GM18507 (cell line): ENCODE results near the gene FXYD4.
"Not testable (repeated sequence)": the region's sequence is repeated elsewhere in the genome, so short reads cannot be mapped to it uniquely, and the experiment has no call there.

Source experiments
- DNase-seq: peaks from one replicate; pipeline ENCODE4 v3.0.0; 2011; ENCODE audit warnings: low read depth; ENCODE audit not compliant: insufficient read length; ENCODE audit errors: extremely low spot score
- FAIRE-seq: peaks from 2 replicates; lab custom pipeline; 2011; peaks lifted over from hg19 to GRCh38; lab: Jason Lieb, UNC

The FXYD4 gene

GRCh38 chr10:43371418-43371817 lies at the start of gene FXYD4:
TSS of gene FXYD4 (plus strand) at chr10:43371636. CDS start at chr10:43373747, 2,111 bp downstream.
- FAIRE-seq (no peak), DNase-seq (no peak)

GRCh38 chr10:43322331-43322730 lies 49.1 kb upstream of the FXYD4 start:
- DNase-seq: no peak
- no peak for FAIRE-seq

- DNase-seq (peak; percentile 18), FAIRE-seq (no peak)
These were observed 48.7 kb upstream of the FXYD4 start for GRCh38 chr10:43322769-43323168.

- no peak for DNase-seq
- FAIRE-seq: no peak
These were observed 48.2 kb upstream of the FXYD4 start for GRCh38 chr10:43323245-43323644.

- DNase-seq (no peak), FAIRE-seq (no peak)
These were observed 46.6 kb upstream of the FXYD4 start for GRCh38 chr10:43324876-43325275.

- DNase-seq (no peak), FAIRE-seq (no peak)
These were observed 44.3 kb upstream of the FXYD4 start for GRCh38 chr10:43327171-43327570.

- DNase-seq: no peak
- no peak for FAIRE-seq
These were observed 43.5 kb upstream of the FXYD4 start for GRCh38 chr10:43327986-43328385.

- not testable (repeated sequence) for DNase-seq, FAIRE-seq
These were observed 42.6 kb upstream of the FXYD4 start for GRCh38 chr10:43328810-43329209.

- DNase-seq, FAIRE-seq: not testable (repeated sequence)
These were observed 42.1 kb upstream of the FXYD4 start for GRCh38 chr10:43329246-43329885.

GRCh38 chr10:43330049-43330823 lies 41.2 kb upstream of the FXYD4 start:
- DNase-seq, FAIRE-seq: not testable (repeated sequence)

GRCh38 chr10:43330824-43331127 lies 40.7 kb upstream of the FXYD4 start:
- DNase-seq, FAIRE-seq: not testable (repeated sequence)

- FAIRE-seq (no peak), DNase-seq (no peak)
These were observed 37.8 kb upstream of the FXYD4 start for GRCh38 chr10:43333653-43334052.

- DNase-seq (no peak), FAIRE-seq (no peak)
These were observed 35.4 kb upstream of the FXYD4 start for GRCh38 chr10:43336061-43336460.

GRCh38 chr10:43336641-43337318 lies 34.7 kb upstream of the FXYD4 start:
- FAIRE-seq (no peak), DNase-seq (no peak)

GRCh38 chr10:43337536-43337935 lies 33.9 kb upstream of the FXYD4 start:
- DNase-seq, FAIRE-seq: not testable (repeated sequence)

GRCh38 chr10:43338117-43338516 lies 33.3 kb upstream of the FXYD4 start:
- no peak for FAIRE-seq
- no peak for DNase-seq

GRCh38 chr10:43339136-43339535 lies 32.3 kb upstream of the FXYD4 start:
- no peak for DNase-seq
- no peak for FAIRE-seq

- FAIRE-seq (no peak), DNase-seq (no peak)
These were observed 31.3 kb upstream of the FXYD4 start for GRCh38 chr10:43340101-43340500.

GRCh38 chr10:43340619-43341018 lies 30.8 kb upstream of the FXYD4 start:
- DNase-seq (no peak), FAIRE-seq (no peak)

- FAIRE-seq (no peak), DNase-seq (no peak)
These were observed 30.0 kb upstream of the FXYD4 start for GRCh38 chr10:43341450-43341849.
